Measurements from ENCODE around the gene NDE1. TPM values are rescaled to one million over a fixed set of nuclear protein-coding genes. Genes with fewer than 3 reads are reported as not detected.
A peak's percentile ranks its signal among the peaks of the same experiment; 100 is the strongest.

The NDE1 gene
- polyA plus RNA-seq, 2 of the 4 experiments (the other 2 are of a cell fraction) = 27.6 to 30.6 TPM

DNA sequence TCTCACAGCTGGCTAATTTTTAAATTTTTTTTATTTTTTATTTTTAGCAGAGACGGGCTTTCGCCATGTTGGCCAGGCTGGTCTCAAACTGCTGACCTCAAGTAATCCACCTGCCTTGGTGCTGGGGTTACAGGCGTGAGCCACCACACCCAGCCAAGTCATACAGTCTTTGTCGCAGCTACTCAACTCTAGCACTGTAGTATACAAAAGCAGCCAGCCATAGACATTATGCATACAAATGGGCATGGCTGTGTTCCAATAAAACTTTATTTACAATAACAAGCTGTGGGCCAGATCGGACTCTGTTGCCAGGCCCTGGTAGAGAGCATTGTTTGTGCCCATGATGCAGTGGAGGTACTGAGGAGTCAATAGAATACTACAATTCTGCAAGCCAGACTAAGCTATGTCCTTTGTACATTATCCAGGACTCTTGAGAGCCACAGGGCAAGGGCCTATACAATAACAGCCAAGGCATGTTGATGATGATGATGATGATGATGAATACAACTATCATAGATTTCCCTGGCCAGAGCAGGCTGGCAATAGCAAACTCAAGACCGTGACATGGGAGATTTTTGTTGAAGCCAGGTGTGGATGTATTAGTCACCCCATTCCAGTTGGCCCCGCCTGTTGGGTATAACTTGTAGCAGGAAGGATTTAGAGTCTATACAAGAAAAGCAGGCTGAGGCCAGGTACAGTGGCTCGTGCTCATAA lies 104.9 kb downstream of the NDE1 start:
- CTCF ChIA-PET = interaction anchor here (0.6 to 4.0 kb wide), 9 partner anchors 9 to 440 kb away, joined by 3 to 23 read pairs (median 4); no protein-coding TSS in a partner anchor
- POLR2A ChIA-PET = no interaction called here
- no peak overlapping the region for H3K4me2 ChIP-seq
- ATAC-seq (no peak), DNase-seq (ENCODE audit: low read depth in 1 of 2, low spot score in 1 of 2) (no peak), FAIRE-seq (no peak)
- WGBS (ENCODE audit: missing lambda C conversion rate) = 77% methylated on average over 8 of the region's 8 CpGs
- no peak overlapping the region for H3K27ac ChIP-seq
- H3K4me3 ChIP-seq = no peak overlapping the region
- no peaks in the 10 kb centered on the region for H3K4me1 ChIP-seq
- no peaks in the 10 kb centered on the region for H3K9me3 ChIP-seq
- TF ChIP-seq, protein P1, sequence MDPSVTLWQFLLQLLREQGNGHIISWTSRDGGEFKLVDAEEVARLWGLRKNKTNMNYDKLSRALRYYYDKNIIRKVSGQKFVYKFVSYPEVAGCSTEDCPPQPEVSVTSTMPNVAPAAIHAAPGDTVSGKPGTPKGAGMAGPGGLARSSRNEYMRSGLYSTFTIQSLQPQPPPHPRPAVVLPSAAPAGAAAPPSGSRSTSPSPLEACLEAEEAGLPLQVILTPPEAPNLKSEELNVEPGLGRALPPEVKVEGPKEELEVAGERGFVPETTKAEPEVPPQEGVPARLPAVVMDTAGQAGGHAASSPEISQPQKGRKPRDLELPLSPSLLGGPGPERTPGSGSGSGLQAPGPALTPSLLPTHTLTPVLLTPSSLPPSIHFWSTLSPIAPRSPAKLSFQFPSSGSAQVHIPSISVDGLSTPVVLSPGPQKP (IDR thresholded peaks at IDR 0.05; ENCODE audit: low read depth, low read length) = no peak
- TF ChIP-seq, protein P2, sequence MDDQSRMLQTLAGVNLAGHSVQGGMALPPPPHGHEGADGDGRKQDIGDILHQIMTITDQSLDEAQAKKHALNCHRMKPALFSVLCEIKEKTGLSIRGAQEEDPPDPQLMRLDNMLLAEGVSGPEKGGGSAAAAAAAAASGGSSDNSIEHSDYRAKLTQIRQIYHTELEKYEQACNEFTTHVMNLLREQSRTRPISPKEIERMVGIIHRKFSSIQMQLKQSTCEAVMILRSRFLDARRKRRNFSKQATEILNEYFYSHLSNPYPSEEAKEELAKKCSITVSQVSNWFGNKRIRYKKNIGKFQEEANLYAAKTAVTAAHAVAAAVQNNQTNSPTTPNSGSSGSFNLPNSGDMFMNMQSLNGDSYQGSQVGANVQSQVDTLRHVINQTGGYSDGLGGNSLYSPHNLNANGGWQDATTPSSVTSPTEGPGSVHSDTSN (IDR thresholded peaks at IDR 0.05) = no peak
- TF ChIP-seq KDM1A (IDR thresholded peaks at IDR 0.05; ENCODE audit: low read depth) (no peak), HOXB13 (CRISPR knock-in tag; IDR thresholded peaks at IDR 0.05; ENCODE audit: low read depth) (no peak), GATA3 (IDR thresholded peaks at IDR 0.05; ENCODE audit: borderline replicate concordance) (no peak), EHMT2 (IDR thresholded peaks at IDR 0.05; ENCODE audit: low read depth) (no peak), FOSL2 (IDR thresholded peaks at IDR 0.05) (no peak), FOSL2 (CRISPR knock-in tag; IDR thresholded peaks at IDR 0.05) (no peak), CEBPB (IDR thresholded peaks at IDR 0.05) (no peak), NFE2L2 (conservative IDR thresholded peaks at IDR 0.05; ENCODE audit: low read length) (no peak)
- TF ChIP-seq, protein P3, sequence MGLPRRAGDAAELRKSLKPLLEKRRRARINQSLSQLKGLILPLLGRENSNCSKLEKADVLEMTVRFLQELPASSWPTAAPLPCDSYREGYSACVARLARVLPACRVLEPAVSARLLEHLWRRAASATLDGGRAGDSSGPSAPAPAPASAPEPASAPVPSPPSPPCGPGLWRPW (IDR thresholded peaks at IDR 0.05) = no peak

DNA sequence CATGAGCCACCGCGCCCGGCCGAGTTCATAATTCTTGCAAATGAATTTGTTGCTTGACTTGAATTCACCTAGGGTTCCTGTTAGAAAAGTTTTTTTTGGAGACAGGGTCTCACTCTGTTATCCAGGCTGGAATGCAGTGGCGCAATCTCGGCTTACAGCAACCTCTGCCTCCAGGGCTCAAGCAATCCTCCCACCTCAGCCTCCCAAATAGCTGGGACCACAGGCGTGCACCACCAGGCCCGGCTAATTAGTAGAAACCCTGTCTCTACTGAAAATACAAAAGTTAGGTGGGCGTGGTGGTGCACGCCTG lies 107.0 kb downstream of the NDE1 start:
- ATAC-seq = no peak; a peak in 1 of 6 replicates
- 59% methylated on average over 10 of the region's 10 CpGs for WGBS (ENCODE audit: missing lambda C conversion rate)
- ChIA-PET POLR2A (interaction anchor here (0.6 to 0.7 kb wide), 2 partner anchors 16 to 114 kb away, joined by 4 to 10 read pairs; no protein-coding TSS in a partner anchor), CTCF (interaction anchor here (0.6 to 4.0 kb wide), 25 partner anchors 9 to 1238 kb away, joined by 3 to 23 read pairs (median 5); no protein-coding TSS in a partner anchor)
- Histone ChIP-seq H3K4me2 (peak overlapping the region; percentile 64), H3K4me3 (peak overlapping the region; percentile 28; the same call in 2 of the 3 replicates), H3K4me1 (no peaks in the 10 kb centered on the region), H3K9me3 (no peaks in the 10 kb centered on the region), H3K27ac (peak overlapping the region in 1 of 2 experiments; percentile 63; a peak in 3 of 6 replicates)
- no peak for TF ChIP-seq EP300 (IDR thresholded peaks at IDR 0.05)
- TF ChIP-seq CEBPB (IDR thresholded peaks at IDR 0.05) = peak in 1 of 2 experiments; percentile 72; a peak in 2 of 4 replicates
- no peak for TF ChIP-seq KDM5A (IDR thresholded peaks at IDR 0.05)
- TF ChIP-seq RAD21 (conservative IDR thresholded peaks at IDR 0.05 in 1 of 2, IDR thresholded peaks at IDR 0.05 in 1 of 2) = no peak
- DNase-seq (ENCODE audit: low read depth in 1 of 2, low spot score in 1 of 2) = no peak
- no peak for FAIRE-seq

DNA sequence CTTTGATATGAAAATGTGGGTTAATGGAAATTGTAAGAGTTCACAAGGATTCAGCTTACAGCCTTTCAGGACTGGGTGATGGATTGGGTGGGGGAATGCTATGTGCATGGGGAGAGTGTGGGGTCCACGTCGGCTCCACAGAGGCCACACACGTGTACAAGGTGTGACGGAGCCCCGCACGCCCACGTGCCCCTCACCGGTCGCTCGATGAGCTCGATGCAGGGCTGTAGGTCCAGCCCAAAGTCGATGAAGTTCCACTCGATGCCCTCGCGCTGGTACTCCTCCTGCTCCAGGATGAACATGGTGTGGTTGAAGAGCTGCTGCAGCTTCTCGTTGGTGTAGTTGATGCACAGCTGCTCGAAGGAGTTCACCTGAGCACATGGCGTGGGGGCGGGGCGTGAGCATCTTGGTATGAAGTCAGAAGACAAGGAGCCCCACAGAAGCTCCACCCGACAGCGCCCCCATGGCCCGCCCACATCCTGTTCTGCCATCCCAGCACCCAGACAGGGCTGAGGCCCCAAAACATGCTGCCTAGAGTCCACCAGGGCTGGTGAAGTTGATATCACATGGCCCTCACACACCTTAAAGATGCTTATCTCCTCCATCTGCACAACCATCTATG lies 107.7 kb downstream of the NDE1 start:
- H3K27ac ChIP-seq = no peak overlapping the region
- no peak for DNase-seq (ENCODE audit: low read depth in 1 of 2, low spot score in 1 of 2)
- H3K4me1 ChIP-seq = no peaks in the 10 kb centered on the region
- H3K4me2 ChIP-seq = no peak overlapping the region
- FAIRE-seq = no peak
- WGBS (ENCODE audit: missing lambda C conversion rate) = 80% methylated on average over 23 of the region's 23 CpGs
- ATAC-seq = no peak
- H3K9me3 ChIP-seq = no peaks in the 10 kb centered on the region
- POLR2A ChIA-PET = no interaction called here
- CTCF ChIA-PET = interaction anchor here (0.7 to 4.0 kb wide), 7 partner anchors 8 to 416 kb away, joined by 3 to 23 read pairs (median 8); no protein-coding TSS in a partner anchor
- TF ChIP-seq, protein P3 (IDR thresholded peaks at IDR 0.05) = no peak
- TF ChIP-seq CEBPB (IDR thresholded peaks at IDR 0.05) (no peak), POLR2A (IDR thresholded peaks at IDR 0.05; ENCODE audit: low read length) (no peak), MYC (IDR thresholded peaks at IDR 0.05; ENCODE audit: borderline replicate concordance, low read length) (no peak), MAZ (IDR thresholded peaks at IDR 0.05; ENCODE audit: borderline replicate concordance, low read depth, low read length) (no peak), CHD4 (IDR thresholded peaks at IDR 0.05; ENCODE audit: borderline replicate concordance) (no peak), KDM1A (IDR thresholded peaks at IDR 0.05; ENCODE audit: low read depth) (no peak), CBX8 (IDR thresholded peaks at IDR 0.05) (no peak), EHF (CRISPR knock-in tag; IDR thresholded peaks at IDR 0.05) (no peak), NR3C1 (IDR thresholded peaks at IDR 0.05) (no peak)
- no peak overlapping the region for H3K4me3 ChIP-seq

Measured in A549 (cell line).